Left lobe of liver (tissue), 2 donors: ENCODE data around the gene FABP7. TPM values are rescaled to one million over a fixed set of nuclear protein-coding genes. Genes with fewer than 3 reads are reported as not detected.

Source experiments
- ATAC-seq: fragments of 200-7000 bp; cut with Tn5 transposase; one replicate; pipeline ENCODE4 v1.9.1; 2020; ENCODE audit warnings: mild to moderate bottlenecking, moderate library complexity
- DNase-seq: peaks from one replicate; pipeline ENCODE4 v3.0.0-alpha.2; 2020; ENCODE audit warnings: low spot score
- total RNA-seq: library from RNA; stranded (reverse); gene quantifications from one replicate; pipeline ENCODE4 v1.2.1, GENCODE V29; 2021
- donor health status: DM: no; HTN: no; CAD: no; lungs with moderate emphysema.
- donor health status: DM: no; HTN: yes; CAD: no.

The FABP7 gene
- total RNA-seq, 1 donor from 2014 or later = not detected

GRCh38 chr6:122755901-122756300 is 23.6 kb upstream of the FABP7 start:
- ATAC-seq (no peak), DNase-seq (no peak)

- DNase-seq (no peak), ATAC-seq (no peak)
These were observed 20.6 kb upstream of the FABP7 start for GRCh38 chr6:122758927-122759334.

- no peak for DNase-seq
- no peak for ATAC-seq
These were observed 19.2 kb upstream of the FABP7 start for GRCh38 chr6:122760330-122760729.

- DNase-seq = no peak
- ATAC-seq = no peak
These were observed 13.3 kb upstream of the FABP7 start for GRCh38 chr6:122766256-122766655.

GRCh38 chr6:122770835-122771601 is 8.5 kb upstream of the FABP7 start:
- ATAC-seq (peak; percentile 98), DNase-seq (peak; percentile 46)

GRCh38 chr6:122772724-122773415 is 6.6 kb upstream of the FABP7 start:
- no peak for DNase-seq
- ATAC-seq = no peak

- no peak for DNase-seq
- no peak for ATAC-seq
These were observed 3.5 kb upstream of the FABP7 start for GRCh38 chr6:122775975-122776374.

GRCh38 chr6:122778302-122778701 is 1.2 kb upstream of the FABP7 start:
- DNase-seq (no peak), ATAC-seq (no peak)

GRCh38 chr6:122778985-122779661 is 393 bp upstream of the FABP7 start:
- no peak for ATAC-seq
- DNase-seq = no peak

GRCh38 chr6:122780114-122780513 is 598 bp downstream of the FABP7 start:
- ATAC-seq (no peak), DNase-seq (no peak)

GRCh38 chr6:122781716-122782115 is 2.2 kb downstream of the FABP7 start:
- no peak for ATAC-seq
- no peak for DNase-seq

GRCh38 chr6:122783401-122783800 is 3.9 kb downstream of the FABP7 start:
- ATAC-seq (no peak), DNase-seq (no peak)

- DNase-seq (no peak), ATAC-seq (no peak)
These were observed 6.4 kb downstream of the FABP7 start for GRCh38 chr6:122785891-122786290.

- no peak for DNase-seq
- ATAC-seq = no peak
These were observed 8.2 kb downstream of the FABP7 start for GRCh38 chr6:122787721-122788120.

- ATAC-seq = no peak
- no peak for DNase-seq
These were observed 8.7 kb downstream of the FABP7 start for GRCh38 chr6:122788208-122788607.

GRCh38 chr6:122788663-122789181 is 9.2 kb downstream of the FABP7 start:
- DNase-seq (no peak), ATAC-seq (no peak)

- DNase-seq (peak; percentile 87), ATAC-seq (peak; percentile 76)
These were observed 9.9 kb downstream of the FABP7 start, which contains the start of gene SMPDL3A for GRCh38 chr6:122789182-122790027. TSS of gene SMPDL3A (plus strand) at chr6:122789258. CDS start at chr6:122789347, 89 bp downstream.

- DNase-seq = no peak
- peak; percentile 16 for ATAC-seq
These were observed 10.5 kb downstream of the FABP7 start for GRCh38 chr6:122790028-122790422.

- DNase-seq = peak; percentile 62
These were observed 11.2 kb downstream of the FABP7 start for GRCh38 chr6:122790423-122791309.

GRCh38 chr6:122791310-122791679 is 11.8 kb downstream of the FABP7 start:
- DNase-seq = no peak
- ATAC-seq = no peak

More at GRCh38 chr6:122790423-122791309, 11.2 kb downstream of the FABP7 start:
- ATAC-seq = peak; percentile 53
